Peyer's patch (tissue), 4 donors: ENCODE results near the gene TSPAN15.

ENCODE experiments used
- CTCF ChIP-seq, 6 experiments: fragments of 450-650 bp in 4 of 6; fragments of 200-600 bp in 2 of 6; sonication (generic) in 1 of 6; IDR thresholded peaks; one replicate each; pipeline ENCODE4 v1.5.1; 2017 to 2019; ENCODE audit warnings: antibody characterized with exemption in 6 of 6, mild to moderate bottlenecking in 3 of 6, moderate library complexity in 1 of 6
- POLR2A ChIP-seq, 2 donors: fragments of 450-650 bp; IDR thresholded peaks; one replicate each; pipeline ENCODE4 v1.5.1; 2017; ENCODE audit warnings: antibody characterized with exemption in 2 of 2, mild to moderate bottlenecking in 2 of 2, moderate library complexity in 2 of 2

- TF ChIP-seq CTCF (IDR thresholded peaks at IDR 0.05), result no peak
- no peak for TF ChIP-seq POLR2A (IDR thresholded peaks at IDR 0.05)
These were observed 39.0 kb upstream of the TSPAN15 start for GRCh38 chr10:69412232-69412790.
